AG04450 (cell line): ENCODE measurements around the gene NEK7. TPM values are rescaled to one million over a fixed set of nuclear protein-coding genes. Genes with fewer than 3 reads are reported as not detected.

Experiments
- CTCF ChIA-PET: fragments of 300-600, 350-600 bp; formaldehyde crosslinking; extraction: SDS; loops from one replicate; lab custom pipeline; 2022; ENCODE audit warnings: antibody characterized with exemption, inconsistent platforms; lab: Charles Lee
- POLR2A ChIA-PET: fragments of 350-600 bp; formaldehyde crosslinking; extraction: SDS; loops from one replicate; lab custom pipeline; 2021; ENCODE audit warnings: antibody characterized with exemption, inconsistent platforms; lab: Yijun Ruan, JAX
- DNase-seq: peaks from one replicate; pipeline ENCODE4 v3.0.0-alpha.2; 2011; ENCODE audit warnings: low read depth, low spot score
- H3K27ac ChIP-seq: one replicate; pipeline ENCODE4 v1.5.1; 2012; ENCODE audit warnings: low read depth, low read length, control low read depth
- H3K27me3 ChIP-seq: one replicate; pipeline ENCODE4 v1.6.0; 2012; ENCODE audit warnings: low read length; ENCODE audit not compliant: control insufficient read depth, insufficient read depth
- H3K4me3 ChIP-seq: 2 replicates; pipeline ENCODE4 v1.5.1; 2011; ENCODE audit warnings: mild to moderate bottlenecking, low read depth, low read length, control low read depth
- H3K9me3 ChIP-seq: 2 replicates; pipeline ENCODE4 v1.5.1; 2012; ENCODE audit warnings: low read length; ENCODE audit not compliant: control insufficient read depth, insufficient read depth
- polyA plus RNA-seq: library from polyadenylated mRNA; depleted of rRNA; stranded (reverse); fragments of >200 nt; gene quantifications from 2 replicates; pipeline ENCODE4 v1.2.3, GENCODE V29; 2011
- TF ChIP-seq, protein P1 (sequence below): IDR thresholded peaks from 2 replicates; pipeline ENCODE4 v1.5.1; 2011; ENCODE audit warnings: low read depth, low read length, control low read depth, inconsistent platforms

Gene NEK7
- polyA plus RNA-seq, 1 experiment, result 147 TPM

DNA sequence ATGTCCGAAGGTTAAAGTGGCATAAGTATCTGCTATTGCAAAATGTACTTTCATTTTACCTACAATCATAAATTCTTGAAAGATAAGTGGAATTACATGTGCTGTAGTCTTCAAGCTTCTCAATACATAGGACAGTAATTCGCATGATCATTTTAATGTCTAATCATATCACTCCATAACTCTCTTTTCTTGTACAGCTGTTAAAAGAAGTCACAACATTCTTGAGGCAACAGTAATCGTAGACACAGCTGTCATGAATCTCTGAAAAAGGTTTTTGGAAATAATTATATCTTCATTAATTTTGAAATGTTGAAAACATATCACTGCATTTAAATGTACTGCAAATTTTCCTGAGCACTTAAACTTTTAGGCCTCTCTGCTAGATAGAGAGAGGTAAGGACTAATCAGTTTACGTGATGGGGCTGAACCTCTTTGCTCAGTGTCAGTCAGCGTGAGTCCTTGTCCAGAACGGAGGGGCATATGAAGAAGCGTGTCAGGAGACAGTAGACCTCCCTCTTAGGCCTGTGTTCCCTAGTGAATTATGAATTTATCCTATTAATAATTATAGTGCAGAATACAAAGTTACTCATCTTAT lies 133.4 kb downstream of the NEK7 start:
- no peak overlapping the region for H3K27ac ChIP-seq
- ChIA-PET CTCF (interaction anchor here (0.8 to 1.3 kb wide), 3 partner anchors 11 to 396 kb away, joined by 3 read pairs; partner anchors contain the start of gene NEK7), POLR2A (no interaction called here)
- TF ChIP-seq, protein P1, sequence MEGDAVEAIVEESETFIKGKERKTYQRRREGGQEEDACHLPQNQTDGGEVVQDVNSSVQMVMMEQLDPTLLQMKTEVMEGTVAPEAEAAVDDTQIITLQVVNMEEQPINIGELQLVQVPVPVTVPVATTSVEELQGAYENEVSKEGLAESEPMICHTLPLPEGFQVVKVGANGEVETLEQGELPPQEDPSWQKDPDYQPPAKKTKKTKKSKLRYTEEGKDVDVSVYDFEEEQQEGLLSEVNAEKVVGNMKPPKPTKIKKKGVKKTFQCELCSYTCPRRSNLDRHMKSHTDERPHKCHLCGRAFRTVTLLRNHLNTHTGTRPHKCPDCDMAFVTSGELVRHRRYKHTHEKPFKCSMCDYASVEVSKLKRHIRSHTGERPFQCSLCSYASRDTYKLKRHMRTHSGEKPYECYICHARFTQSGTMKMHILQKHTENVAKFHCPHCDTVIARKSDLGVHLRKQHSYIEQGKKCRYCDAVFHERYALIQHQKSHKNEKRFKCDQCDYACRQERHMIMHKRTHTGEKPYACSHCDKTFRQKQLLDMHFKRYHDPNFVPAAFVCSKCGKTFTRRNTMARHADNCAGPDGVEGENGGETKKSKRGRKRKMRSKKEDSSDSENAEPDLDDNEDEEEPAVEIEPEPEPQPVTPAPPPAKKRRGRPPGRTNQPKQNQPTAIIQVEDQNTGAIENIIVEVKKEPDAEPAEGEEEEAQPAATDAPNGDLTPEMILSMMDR, result no peak
- no peaks in the 10 kb centered on the region for H3K9me3 ChIP-seq
- no peaks in the 10 kb centered on the region for H3K27me3 ChIP-seq
- DNase-seq, result no peak
- H3K4me3 ChIP-seq, result no peak overlapping the region

GRCh38 chr1:198291036-198291435 lies 134.2 kb downstream of the NEK7 start:
- Histone ChIP-seq H3K27ac (no peak overlapping the region), H3K9me3 (no peaks in the 10 kb centered on the region), H3K4me3 (no peak overlapping the region), H3K27me3 (no peaks in the 10 kb centered on the region)
- DNase-seq, result no peak
- TF ChIP-seq, protein P1, result no peak
- ChIA-PET POLR2A (no interaction called here), CTCF (interaction anchor here (1.3 kb wide), 1 partner anchor 395 kb away, joined by 3 read pairs; no protein-coding TSS in a partner anchor)

DNA sequence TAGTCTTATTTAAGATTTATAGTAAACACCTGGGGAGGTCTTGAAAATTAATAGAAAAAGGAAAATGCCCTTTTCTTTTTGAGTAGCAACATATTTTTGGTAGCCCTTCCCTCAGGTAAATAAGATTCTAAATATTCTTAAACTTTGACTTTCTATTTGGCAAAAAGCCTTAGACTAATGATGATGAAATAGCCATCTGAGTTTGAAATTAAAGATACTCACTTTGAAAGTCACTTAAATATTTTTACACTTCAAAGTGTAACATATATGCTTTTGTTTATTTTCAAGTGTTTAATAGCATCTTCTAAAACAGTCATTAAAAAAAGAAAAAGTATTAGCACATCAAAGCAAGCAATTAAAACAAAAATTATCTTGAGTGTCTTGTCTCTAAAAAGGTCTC lies 135.1 kb downstream of the NEK7 start:
- no peaks in the 10 kb centered on the region for H3K9me3 ChIP-seq
- H3K4me3 ChIP-seq, result no peak overlapping the region
- DNase-seq, result no peak
- H3K27ac ChIP-seq, result no peak overlapping the region
- ChIA-PET POLR2A (no interaction called here), CTCF (interaction anchor here (1.3 kb wide), 1 partner anchor 394 kb away, joined by 3 read pairs; no protein-coding TSS in a partner anchor)
- no peaks in the 10 kb centered on the region for H3K27me3 ChIP-seq
- TF ChIP-seq, protein P1, result no peak

DNA sequence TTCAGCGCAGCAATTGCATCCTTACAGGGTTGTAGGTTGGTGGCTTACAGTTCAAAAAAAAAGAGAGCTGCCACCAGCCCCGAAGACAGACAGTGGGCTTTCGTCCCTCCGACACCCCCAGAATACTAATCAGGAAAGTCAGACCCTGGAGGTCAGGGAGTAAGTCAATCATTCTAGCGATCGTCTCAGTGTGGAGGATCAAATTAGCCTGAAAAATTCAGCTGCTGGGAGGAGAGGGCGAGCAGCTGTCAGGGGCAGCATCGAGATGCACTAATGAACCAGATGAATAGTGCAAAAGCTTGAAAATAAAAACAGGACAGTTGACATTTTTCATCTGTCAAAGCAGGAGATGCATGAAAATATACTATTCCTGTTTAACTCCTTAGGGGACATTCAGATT lies 138.4 kb downstream of the NEK7 start:
- CTCF ChIA-PET, result no interaction called here
- H3K27ac ChIP-seq, result no peak overlapping the region
- H3K9me3 ChIP-seq, result no peaks in the 10 kb centered on the region
- H3K4me3 ChIP-seq, result no peak overlapping the region
- DNase-seq, result no peak
- no peaks in the 10 kb centered on the region for H3K27me3 ChIP-seq
- POLR2A ChIA-PET, result interaction anchor here (0.6 kb wide), 1 partner anchor 140 kb away, joined by 3 read pairs; no protein-coding TSS in a partner anchor
- TF ChIP-seq, protein P1, result no peak

DNA sequence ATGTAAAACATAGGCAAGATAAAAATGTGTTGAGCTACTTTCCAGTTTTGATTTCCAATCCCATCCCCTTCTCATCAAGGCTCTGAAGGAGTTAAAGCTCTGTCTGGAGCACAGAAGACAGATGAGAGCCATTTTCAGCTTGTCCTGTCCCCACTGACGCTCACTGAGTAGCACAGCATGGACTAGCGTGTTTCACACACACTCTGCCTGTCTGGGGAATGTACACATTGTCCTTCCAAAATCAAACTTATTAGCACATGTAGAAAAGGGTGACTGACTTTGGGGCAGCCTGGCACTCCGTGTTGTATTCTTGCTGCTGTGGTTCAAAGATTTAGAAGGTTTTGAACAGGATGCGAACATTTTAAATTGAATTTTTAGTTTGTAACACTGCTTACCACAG lies 139.2 kb downstream of the NEK7 start:
- POLR2A ChIA-PET, result no interaction called here
- H3K27ac ChIP-seq, result no peak overlapping the region
- H3K27me3 ChIP-seq, result no peaks in the 10 kb centered on the region
- CTCF ChIA-PET, result no interaction called here
- no peak for DNase-seq
- no peak overlapping the region for H3K4me3 ChIP-seq
- TF ChIP-seq, protein P1, result no peak
- H3K9me3 ChIP-seq, result no peaks in the 10 kb centered on the region
